Ovary (tissue), 9 donors: ENCODE data around the gene FAM13C. TPM values are rescaled to one million over a fixed set of nuclear protein-coding genes. Genes with fewer than 3 reads are reported as not detected.

Experiments
- DNase-seq, 5 donors: peaks; one replicate each; pipeline ENCODE4 v3.0.0-alpha.2; 2019 to 2020
- H3K27ac ChIP-seq, 2 donors: fragments of 200-600 bp; one replicate each; pipeline versions ENCODE4 v1.5.1 to v1.8.0; 2019 to 2022
- H3K27me3 ChIP-seq: fragments of 200-600 bp; one replicate; pipeline ENCODE4 v1.8.0; 2022
- H3K36me3 ChIP-seq: fragments of 200-600 bp; sonication (generic); one replicate; pipeline ENCODE4 v1.5.1; 2019
- H3K4me1 ChIP-seq: one replicate; pipeline ENCODE4 v1.8.1; 2013; ENCODE audit warnings: mild to moderate bottlenecking, moderate library complexity; ENCODE audit not compliant: insufficient read depth
- H3K4me3 ChIP-seq: fragments of 200-600 bp; sonication (generic); one replicate; pipeline ENCODE4 v1.5.1; 2017
- H3K9me3 ChIP-seq, 2 donors: fragments of 200-600 bp in 1 of 2; sonication (generic) in 1 of 2; one replicate each; pipeline versions ENCODE4 v1.5.1 to v1.8.1; 2013 to 2019; ENCODE audit warnings: mild to moderate bottlenecking in 1 of 2, moderate library complexity in 1 of 2
- EP300 ChIP-seq: sonication (generic); formaldehyde crosslinking; IDR thresholded peaks from one replicate; pipeline ENCODE4 v1.6.1; 2017; ENCODE audit warnings: antibody characterized with exemption
- POLR2A ChIP-seq: fragments of 450-650 bp; IDR thresholded peaks from one replicate; pipeline ENCODE4 v1.6.1; 2017; ENCODE audit warnings: antibody characterized with exemption, mild to moderate bottlenecking, moderate library complexity
- whole genome bisulfite sequencing, 3 donors: extraction: QIAGEN DNeasy Blood & Tissue Kit in 1 of 3; methylation state at CpG; one replicate each; pipeline versions ENCODE4 v1.1.5 to v1.1.7; 2013 to 2017; 5-methylcytosine and 5-hydroxymethylcytosine counted together
- intact Hi-C, 4 donors: fragments of 100-400 bp; cut with DNase I; formaldehyde crosslinking; loops; one replicate each; pipeline versions ENCODE4 v1.11.0 to v1.15.1; 2022 to 2023
- polyA plus RNA-seq, 2 donors: library from polyadenylated mRNA; stranded (reverse); fragments of 200-250 nt in 1 of 2; fragments of 350-450 nt in 1 of 2; fragmentation: Illumina TruSeq in 1 of 2; extraction: RNeasy Lipid Tissue Mini Kit (QIAGEN cat#74804) in 1 of 2; gene quantifications; one replicate each; pipeline ENCODE4 v1.2.3, GENCODE V29; 2013 to 2014
- total RNA-seq, 7 donors: library from RNA; depleted of rRNA in 2 of 7; stranded (reverse); fragments of >200 nt in 2 of 7; fragmentation: NEBNext Ultra II Directional in 3 of 7; extraction: Animal tissue kit (Norgen Biotek cat#: 25700) in 3 of 7; gene quantifications; one replicate each; pipeline versions ENCODE4 v1.1.0 to v1.2.4, GENCODE V29; 2016 to 2023
- TF ChIP-seq, protein P1 (sequence below), 3 donors: fragments of 450-650 bp in 2 of 3; fragments of 200-600 bp in 1 of 3; IDR thresholded peaks; one replicate each; pipeline versions ENCODE4 v1.5.1 to v1.8.0; 2016 to 2022; ENCODE audit warnings: antibody characterized with exemption in 3 of 3, mild to moderate bottlenecking in 1 of 3
- donor health status: DM: no; HTN: no; CAD: no; lungs with moderate emphysema.
- donor health status: DM: no; HTN: no; CAD: no.
- donor health status: Bipolar disorder and iron deficiency.
- donor health status: DM: yes; HTN: yes; CAD: no.
- donor health status: DM: no; HTN: no; CAD: no.
- donor health status: DM: yes; HTN: yes; CAD: no.

Gene FAM13C
- total and polyA plus RNA-seq, 9 donors = 11.9 to 35.2 (median 20.2) TPM

GRCh38 chr10:59303018-59303417, 59.3 kb downstream of the FAM13C start:
- DNase-seq = no peak
- Histone ChIP-seq H3K27ac (no peak overlapping the region), H3K36me3 (no peaks in the 10 kb centered on the region), H3K4me3 (no peak overlapping the region), H3K4me1 (peaks cover 4% of the 10 kb centered on the region), H3K27me3 (no peaks in the 10 kb centered on the region), H3K9me3 (no peaks in the 10 kb centered on the region)
- intact Hi-C loops = no loop called here
- no peak for TF ChIP-seq POLR2A
- TF ChIP-seq EP300 = no peak
- TF ChIP-seq, protein P1, sequence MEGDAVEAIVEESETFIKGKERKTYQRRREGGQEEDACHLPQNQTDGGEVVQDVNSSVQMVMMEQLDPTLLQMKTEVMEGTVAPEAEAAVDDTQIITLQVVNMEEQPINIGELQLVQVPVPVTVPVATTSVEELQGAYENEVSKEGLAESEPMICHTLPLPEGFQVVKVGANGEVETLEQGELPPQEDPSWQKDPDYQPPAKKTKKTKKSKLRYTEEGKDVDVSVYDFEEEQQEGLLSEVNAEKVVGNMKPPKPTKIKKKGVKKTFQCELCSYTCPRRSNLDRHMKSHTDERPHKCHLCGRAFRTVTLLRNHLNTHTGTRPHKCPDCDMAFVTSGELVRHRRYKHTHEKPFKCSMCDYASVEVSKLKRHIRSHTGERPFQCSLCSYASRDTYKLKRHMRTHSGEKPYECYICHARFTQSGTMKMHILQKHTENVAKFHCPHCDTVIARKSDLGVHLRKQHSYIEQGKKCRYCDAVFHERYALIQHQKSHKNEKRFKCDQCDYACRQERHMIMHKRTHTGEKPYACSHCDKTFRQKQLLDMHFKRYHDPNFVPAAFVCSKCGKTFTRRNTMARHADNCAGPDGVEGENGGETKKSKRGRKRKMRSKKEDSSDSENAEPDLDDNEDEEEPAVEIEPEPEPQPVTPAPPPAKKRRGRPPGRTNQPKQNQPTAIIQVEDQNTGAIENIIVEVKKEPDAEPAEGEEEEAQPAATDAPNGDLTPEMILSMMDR (IDR thresholded peaks at IDR 0.05) = no peak
- WGBS, 3 donors = 22 to 34% (median 24%) methylated on average over 1 of the region's 1 CpG

GRCh38 chr10:59302381-59302780, 60.0 kb downstream of the FAM13C start:
- no peak for DNase-seq
- WGBS, 3 donors = 18 to 50% (median 26%) methylated on average over 4 of the region's 4 CpGs
- no peaks in the 10 kb centered on the region for H3K36me3 ChIP-seq
- no peaks in the 10 kb centered on the region for H3K27me3 ChIP-seq
- intact Hi-C loops = no loop called here
- no peak overlapping the region for H3K27ac ChIP-seq
- H3K9me3 ChIP-seq = no peaks in the 10 kb centered on the region
- no peak for TF ChIP-seq POLR2A
- TF ChIP-seq EP300 = no peak
- TF ChIP-seq, protein P1 (IDR thresholded peaks at IDR 0.05) = no peak
- H3K4me3 ChIP-seq = no peak overlapping the region
- peaks cover 4% of the 10 kb centered on the region for H3K4me1 ChIP-seq

- peak overlapping the region in 1 of 2 donors; percentile 8 for H3K27ac ChIP-seq
- intact Hi-C loops = no loop called here
- DNase-seq = no peak
- H3K27me3 ChIP-seq = no peaks in the 10 kb centered on the region
- TF ChIP-seq, protein P1 (IDR thresholded peaks at IDR 0.05) = no peak
- TF ChIP-seq POLR2A (no peak), EP300 (no peak)
- 83 to 92% (median 87%) methylated on average over 6 of the region's 6 CpGs for WGBS, 3 donors
- H3K4me3 ChIP-seq = no peak overlapping the region
- no peaks in the 10 kb centered on the region for H3K9me3 ChIP-seq
- no peaks in the 10 kb centered on the region for H3K36me3 ChIP-seq
- peaks cover 6% of the 10 kb centered on the region for H3K4me1 ChIP-seq
These were observed 61.1 kb downstream of the FAM13C start for GRCh38 chr10:59301067-59301754.

GRCh38 chr10:59300386-59300785, 62.0 kb downstream of the FAM13C start:
- no peak overlapping the region for H3K27ac ChIP-seq
- no peaks in the 10 kb centered on the region for H3K9me3 ChIP-seq
- peaks cover 6% of the 10 kb centered on the region for H3K4me1 ChIP-seq
- intact Hi-C loops = no loop called here
- H3K36me3 ChIP-seq = no peaks in the 10 kb centered on the region
- 82 to 95% (median 95%) methylated on average over 1 of the region's 1 CpG for WGBS, 3 donors
- DNase-seq = no peak
- no peak for TF ChIP-seq POLR2A
- no peak for TF ChIP-seq EP300
- TF ChIP-seq, protein P1 (IDR thresholded peaks at IDR 0.05) = no peak
- no peaks in the 10 kb centered on the region for H3K27me3 ChIP-seq
- no peak overlapping the region for H3K4me3 ChIP-seq
